SK-N-SH (cell line): ENCODE results near the gene ANKS1B. TPM values are rescaled to one million over a fixed set of nuclear protein-coding genes. Genes with fewer than 3 reads are reported as not detected.
"Not testable (repeated sequence)": the region's sequence is repeated elsewhere in the genome, so short reads cannot be mapped to it uniquely, and the experiment has no call there.

ENCODE experiments used
- CTCF ChIA-PET: fragments of 300-600, 350-600 bp; formaldehyde crosslinking; extraction: SDS; loops from one replicate; lab custom pipeline; 2021; lab: Yijun Ruan, JAX
- POLR2A ChIA-PET: fragments of 350-600 bp; sonication (Branson Sonifier 250); formaldehyde crosslinking; extraction: SDS; loops from one replicate; lab custom pipeline; 2020; ENCODE audit warnings: antibody characterized with exemption, inconsistent platforms; lab: Yijun Ruan, JAX
- DNase-seq: peaks from one replicate; pipeline ENCODE4 v3.0.0; 2012
- H2AFZ ChIP-seq: fragments of 200-600 bp; sonication (generic); 2 replicates; pipeline ENCODE4 v1.8.1; 2016; ENCODE audit warnings: antibody characterized with exemption, mild to moderate bottlenecking, low read depth
- H3F3A ChIP-seq: fragments of 200-600 bp; sonication (generic); replicated peaks from 2 replicates; pipeline ENCODE3; 2016; ENCODE audit warnings: antibody characterized with exemption, mild to moderate bottlenecking; ENCODE audit not compliant: insufficient read depth
- H3K27ac ChIP-seq, 2 experiments: fragments of 200-500 bp in 1 of 2; fragments of 200-600 bp in 1 of 2; sonication (Bioruptor generic) in 1 of 2; sonication (generic), shearing (Covaris generic) in 1 of 2; 2 replicates each; pipeline versions ENCODE4 v1.5.1 to v1.6.1; 2014 to 2016; ENCODE audit warnings: low read depth in 2 of 2, inconsistent platforms in 1 of 2, low read length in 1 of 2, mild to moderate bottlenecking in 1 of 2, mixed read lengths in 1 of 2
- H3K27me3 ChIP-seq: fragments of 200-600 bp; sonication (generic), shearing (Covaris generic); 2 replicates; pipeline ENCODE4 v1.6.1; 2016; ENCODE audit warnings: mixed run types; ENCODE audit not compliant: insufficient read depth
- H3K36me3 ChIP-seq, 2 experiments: fragments of 200-500 bp in 1 of 2; fragments of 200-600 bp in 1 of 2; sonication (Bioruptor generic) in 1 of 2; sonication (generic) in 1 of 2; replicated peaks in 1 of 2; 2 replicates each; pipeline versions ENCODE3 to v1.5.1; 2014 to 2016; ENCODE audit warnings: low read length in 1 of 2, mild to moderate bottlenecking in 1 of 2; ENCODE audit not compliant: insufficient read depth in 2 of 2, control insufficient read depth in 1 of 2
- H3K4me1 ChIP-seq, 2 experiments: fragments of 200-500 bp in 1 of 2; fragments of 200-600 bp in 1 of 2; sonication (Bioruptor generic) in 1 of 2; sonication (generic), shearing (Covaris generic) in 1 of 2; 2 replicates each; pipeline versions ENCODE4 v1.5.1 to v1.6.1; 2014 to 2016; ENCODE audit warnings: low read depth in 1 of 2, low read length in 1 of 2, mixed run types in 1 of 2; ENCODE audit not compliant: insufficient read depth in 2 of 2, control insufficient read depth in 1 of 2
- H3K4me2 ChIP-seq: fragments of 200-600 bp; sonication (generic), shearing (Covaris generic); 2 replicates; pipeline ENCODE4 v1.6.1; 2017; ENCODE audit warnings: mixed run types
- H3K4me3 ChIP-seq, 2 experiments: fragments of 200-500 bp in 1 of 2; fragments of 200-600 bp in 1 of 2; sonication (Bioruptor generic) in 1 of 2; sonication (generic), shearing (Covaris generic) in 1 of 2; 2 replicates each; pipeline versions ENCODE4 v1.5.1 to v1.8.1; 2014 to 2016; ENCODE audit warnings: low read depth in 2 of 2, inconsistent platforms in 1 of 2, low read length in 1 of 2, mild to moderate bottlenecking in 1 of 2, mixed read lengths in 1 of 2, moderate library complexity in 1 of 2
- H3K79me2 ChIP-seq: fragments of 200-600 bp; sonication (generic); 2 replicates; pipeline ENCODE4 v1.8.1; 2017; ENCODE audit warnings: mild to moderate bottlenecking; ENCODE audit not compliant: insufficient read depth
- H3K9ac ChIP-seq: fragments of 200-600 bp; sonication (generic); 2 replicates; pipeline ENCODE4 v1.6.1; 2017; ENCODE audit warnings: mixed run types
- H3K9me2 ChIP-seq: fragments of 200-600 bp; sonication (generic); 2 replicates; pipeline ENCODE4 v1.6.1; 2017; ENCODE audit warnings: mixed run types
- H3K9me3 ChIP-seq: fragments of 200-600 bp; sonication (generic); 2 replicates; pipeline ENCODE4 v1.6.1; 2017; ENCODE audit warnings: mixed run types, mild to moderate bottlenecking, moderate library complexity
- H4K20me1 ChIP-seq: fragments of 200-600 bp; sonication (generic); 2 replicates; pipeline ENCODE4 v1.6.1; 2017; ENCODE audit warnings: mild to moderate bottlenecking, mixed run types; ENCODE audit not compliant: insufficient read depth
- CTCF ChIP-seq: fragments of 200-600 bp; sonication (generic); IDR thresholded peaks from 2 replicates; pipeline ENCODE4 v1.6.1; 2017; ENCODE audit warnings: antibody characterized with exemption, mild to moderate bottlenecking, moderate library complexity
- EP300 ChIP-seq, 2 experiments: IDR thresholded peaks; 2 replicates each; pipeline versions ENCODE4 v1.4.0 to v1.6.1; 2012; ENCODE audit warnings: borderline replicate concordance in 1 of 2, low read depth in 1 of 2, low read length in 1 of 2
- FOXM1 ChIP-seq: IDR thresholded peaks from 2 replicates; pipeline ENCODE4 v1.4.0; 2012; ENCODE audit warnings: low read depth, mild to moderate bottlenecking
- GATA2 ChIP-seq: sonication (generic); formaldehyde crosslinking; IDR thresholded peaks from 2 replicates; pipeline ENCODE4 v1.5.0; 2020; ENCODE audit warnings: mild to moderate bottlenecking, missing genetic modification reagents
- MXI1 ChIP-seq: IDR thresholded peaks from 2 replicates; pipeline ENCODE4 v1.6.1; 2012; ENCODE audit warnings: mild to moderate bottlenecking, low read depth, low read length, improper control_type of control experiment
- NFIC ChIP-seq: IDR thresholded peaks from 2 replicates; pipeline ENCODE4 v1.4.0; 2012; ENCODE audit warnings: borderline replicate concordance
- NRF1 ChIP-seq: IDR thresholded peaks from 2 replicates; pipeline ENCODE4 v1.6.1; 2012; ENCODE audit warnings: low read depth, mild to moderate bottlenecking, low read length
- TCF12 ChIP-seq: IDR thresholded peaks from 2 replicates; pipeline ENCODE4 v1.4.0; 2012
- TEAD4 ChIP-seq: IDR thresholded peaks from 2 replicates; pipeline ENCODE4 v1.4.0; 2012; ENCODE audit warnings: mild to moderate bottlenecking, borderline replicate concordance; ENCODE audit not compliant: insufficient read depth
- WGBS: methylation state at CpG from one replicate; pipeline ENCODE4 v1.1.6; 2017; ENCODE audit warnings: low lambda C conversion rate; 5-methylcytosine and 5-hydroxymethylcytosine counted together
- polyA plus RNA-seq, 3 experiments: library from polyadenylated mRNA; depleted of rRNA; stranded (reverse); fragments of >200 nt; gene quantifications; 2 replicates each; pipeline ENCODE4 v1.2.3, GENCODE V29; 2012

ANKS1B gene
- polyA plus RNA-seq, 1 of the 3 experiments (the other 2 are of a cell fraction): 1.8 TPM

GRCh38 chr12:99250091-99250490 is 734.6 kb downstream of the ANKS1B start:
- ChIA-PET CTCF (no interaction called here), POLR2A (no interaction called here)
- H4K20me1 ChIP-seq: no peaks in the 10 kb centered on the region

DNA sequence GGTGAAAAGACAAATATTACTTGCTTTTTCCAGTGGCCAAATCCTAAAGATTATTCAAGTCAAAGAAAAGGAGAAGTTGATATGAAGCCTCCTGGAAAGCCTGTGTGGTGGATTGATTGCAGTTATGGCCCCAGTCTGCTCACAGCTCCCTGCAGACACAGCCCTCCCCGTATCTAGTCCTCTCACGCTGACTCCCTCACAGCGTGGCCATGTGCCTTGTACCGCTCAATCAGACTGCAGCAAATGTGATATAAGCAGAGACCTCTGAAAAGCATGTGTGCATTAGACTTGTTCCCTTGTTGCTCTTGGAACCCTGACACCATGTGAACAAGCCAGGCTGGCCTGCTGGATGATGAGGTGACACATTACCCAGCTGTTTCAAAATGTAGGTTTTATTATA is 735.2 kb downstream of the ANKS1B start:
- Histone ChIP-seq H3K4me2 (no peak overlapping the region), H3K27me3 (no peaks in the 10 kb centered on the region), H3K27ac (no peak overlapping the region), H3K79me2 (no peaks in the 10 kb centered on the region), H3K36me3 (no peaks in the 10 kb centered on the region), H4K20me1 (no peaks in the 10 kb centered on the region), H3K4me3 (no peak overlapping the region), H3F3A (no peaks in the 10 kb centered on the region), H3K9ac (no peak overlapping the region), H2AFZ (no peak overlapping the region), H3K4me1 (no peaks in the 10 kb centered on the region), H3K9me3 (no peaks in the 10 kb centered on the region), H3K9me2 (no peaks in the 10 kb centered on the region)
- ChIA-PET CTCF (interaction anchor here (1.4 kb wide), 1 partner anchor 206 kb away, joined by 3 read pairs; no protein-coding TSS in a partner anchor), POLR2A (no interaction called here)
- 44% methylated on average over 3 of the region's 4 CpGs for WGBS
- no peak for DNase-seq
- TF ChIP-seq GATA2 (CRISPR knock-in tag): no peak
- TF ChIP-seq NFIC: no peak
- TF ChIP-seq TEAD4: no peak
- TF ChIP-seq TCF12: no peak
- TF ChIP-seq MXI1: no peak

More at GRCh38 chr12:99250091-99250490, 734.6 kb downstream of the ANKS1B start:
- Histone ChIP-seq H3K4me2 (no peak overlapping the region), H3K27ac (no peak overlapping the region), H3K4me1 (no peaks in the 10 kb centered on the region), H3K79me2 (no peaks in the 10 kb centered on the region), H3K9ac (no peak overlapping the region), H3K36me3 (no peaks in the 10 kb centered on the region), H3K9me3 (no peaks in the 10 kb centered on the region), H3K4me3 (no peak overlapping the region), H3K27me3 (no peaks in the 10 kb centered on the region), H2AFZ (no peak overlapping the region), H3F3A (no peaks in the 10 kb centered on the region), H3K9me2 (no peaks in the 10 kb centered on the region)
- WGBS: 32% methylated on average over 3 of the region's 3 CpGs
- no peak for DNase-seq
- no peak for TF ChIP-seq FOXM1
- TF ChIP-seq NFIC: no peak
- no peak for TF ChIP-seq MXI1
- no peak for TF ChIP-seq CTCF
- no peak for TF ChIP-seq EP300 (IDR thresholded peaks at IDR 0.05; ENCODE audit: borderline replicate concordance in 1 of 2, low read depth in 1 of 2, low read length in 1 of 2)
- no peak for TF ChIP-seq NRF1

GRCh38 chr12:99237907-99238538 is 746.7 kb downstream of the ANKS1B start:
- H3K9me3 ChIP-seq, POLR2A ChIA-PET: not testable (repeated sequence)

More at GRCh38 chr12:99237907-99238538, 746.7 kb downstream of the ANKS1B start:
- H3K79me2 ChIP-seq, H3K4me3 ChIP-seq, H4K20me1 ChIP-seq, H3K27me3 ChIP-seq, H3K27ac ChIP-seq, H2AFZ ChIP-seq, DNase-seq, H3K4me1 ChIP-seq, H3F3A ChIP-seq, H3K9me2 ChIP-seq, H3K9ac ChIP-seq, H3K36me3 ChIP-seq, H3K4me2 ChIP-seq, CTCF ChIA-PET: not testable (repeated sequence)
- WGBS: 40% methylated on average over 5 of the region's 7 CpGs
